NCI-H1092 treated with DMSO at 0.1 percent for 48 hours (cell line): ENCODE results near the gene SMG9.

Experiments
- DNase-seq: peaks from one replicate; lab custom pipeline; 2025; lab: John Stamatoyannopoulos, UW

SMG9 gene

DNA sequence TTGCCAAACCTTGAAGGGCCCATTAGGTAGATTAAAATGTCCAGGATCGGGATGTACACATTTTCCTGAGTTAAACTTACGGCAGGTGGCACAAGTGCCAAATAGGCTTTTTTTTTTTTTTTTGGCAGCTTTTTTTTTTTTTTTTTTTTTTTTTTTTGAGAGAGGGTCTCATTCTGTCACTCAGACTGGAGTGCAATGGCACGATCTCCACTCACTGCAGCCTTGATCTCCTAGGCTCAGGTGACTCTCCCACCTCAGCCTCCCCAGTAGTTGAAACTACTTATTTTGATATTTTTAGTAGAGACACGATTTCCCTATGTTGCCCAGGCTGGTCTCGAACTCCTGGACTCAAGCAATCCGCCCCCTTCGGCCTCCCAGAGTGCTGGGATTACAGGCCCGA, 29.9 kb downstream of the SMG9 start:
- DNase-seq, result no peak

DNA sequence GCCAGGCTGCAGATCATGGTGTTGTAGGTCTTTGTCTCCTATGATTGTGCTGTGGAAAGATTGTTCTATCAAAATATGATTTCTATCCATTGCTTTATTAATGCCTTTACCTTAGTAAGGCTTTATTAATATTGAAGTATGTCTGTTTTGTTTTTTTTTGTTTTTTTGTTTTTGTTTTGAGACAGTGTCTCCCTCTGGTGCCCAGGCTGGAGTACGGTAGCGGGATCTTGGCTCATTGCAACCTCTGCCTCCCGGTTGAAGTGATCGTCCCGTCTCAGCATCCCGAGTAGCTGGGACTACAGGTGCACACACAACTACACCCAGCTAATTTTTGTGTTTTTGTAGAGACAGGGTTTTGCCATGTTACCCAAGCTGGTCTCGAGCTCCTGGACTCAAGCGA, 31.2 kb downstream of the SMG9 start:
- DNase-seq, result no peak

GRCh38 chr19:43721469-43722048, 33.2 kb downstream of the SMG9 start:
- DNase-seq, result no peak

- no peak for DNase-seq
Measured at GRCh38 chr19:43720936-43721335, 33.8 kb downstream of the SMG9 start.

GRCh38 chr19:43719918-43720317, 34.8 kb downstream of the SMG9 start:
- no peak for DNase-seq

DNA sequence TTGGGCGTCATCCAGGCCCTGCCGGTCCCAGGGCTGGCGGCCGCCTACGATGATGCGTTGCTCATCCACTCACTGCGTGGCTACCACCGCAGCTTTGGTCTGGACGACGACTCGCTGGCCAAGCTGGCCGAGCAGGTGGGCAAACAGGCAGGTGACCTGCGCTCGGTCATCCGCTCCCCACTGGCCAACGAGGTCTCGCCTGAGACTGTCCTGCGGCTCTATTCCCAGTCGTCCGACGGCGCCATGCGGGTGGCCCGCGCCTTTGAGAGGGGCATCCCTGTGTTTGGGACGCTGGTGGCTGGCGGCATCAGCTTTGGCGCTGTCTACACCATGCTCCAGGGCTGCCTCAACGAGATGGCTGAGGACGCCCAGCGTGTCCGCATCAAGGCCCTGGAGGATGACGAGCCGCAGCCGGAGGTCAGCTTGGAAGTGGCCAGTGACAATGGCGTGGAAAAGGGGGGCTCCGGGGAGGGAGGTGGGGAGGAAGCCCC, 35.3 kb downstream of the SMG9 start:
- no peak for DNase-seq

DNA sequence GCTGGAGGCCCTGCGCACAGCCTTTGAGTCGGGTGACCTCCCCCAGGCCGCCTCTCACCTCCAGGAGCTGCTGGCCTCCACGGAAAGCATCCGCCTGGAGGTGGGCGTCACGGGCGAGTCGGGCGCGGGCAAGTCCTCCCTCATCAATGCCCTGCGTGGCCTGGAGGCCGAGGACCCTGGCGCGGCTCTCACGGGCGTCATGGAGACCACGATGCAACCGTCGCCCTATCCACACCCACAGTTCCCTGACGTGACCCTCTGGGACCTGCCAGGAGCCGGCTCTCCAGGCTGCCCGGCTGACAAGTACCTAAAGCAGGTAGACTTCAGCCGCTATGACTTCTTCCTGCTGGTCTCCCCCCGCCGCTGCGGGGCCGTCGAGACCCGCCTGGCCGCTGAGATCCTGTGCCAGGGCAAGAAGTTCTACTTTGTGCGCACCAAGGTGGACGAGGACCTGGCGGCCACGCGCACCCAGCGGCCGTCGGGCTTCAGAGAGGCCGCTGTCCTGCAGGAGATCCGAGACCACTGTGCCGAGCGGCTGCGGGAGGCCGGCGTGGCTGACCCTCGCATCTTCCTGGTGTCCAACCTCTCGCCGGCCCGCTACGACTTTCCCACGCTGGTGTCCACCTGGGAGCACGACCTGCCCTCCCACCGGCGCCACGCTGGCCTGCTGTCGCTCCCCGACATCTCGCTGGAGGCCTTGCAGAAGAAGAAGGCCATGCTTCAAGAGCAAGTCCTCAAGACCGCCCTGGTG, 36.0 kb downstream of the SMG9 start:
- DNase-seq, result no peak

DNA sequence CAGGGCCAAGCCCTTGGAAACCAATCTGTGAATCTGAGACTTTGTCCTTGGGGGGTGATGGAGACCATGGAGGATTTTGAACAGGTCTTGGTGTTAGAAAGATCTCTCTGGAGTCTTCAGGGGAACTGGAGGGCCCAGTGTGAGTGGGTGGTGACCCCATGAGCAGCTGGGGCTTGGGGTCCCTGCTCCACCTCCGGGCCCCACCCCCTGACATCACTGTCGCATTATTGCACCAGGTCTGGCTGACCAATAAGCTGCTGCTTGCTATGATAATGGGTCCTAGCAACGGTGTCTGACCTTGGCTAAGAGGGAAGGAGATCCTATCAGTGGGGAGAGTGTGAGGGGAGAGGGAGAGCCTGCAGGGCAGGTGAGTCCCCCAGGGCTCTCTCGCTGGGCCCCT, 39.0 kb downstream of the SMG9 start, which contains the start of gene IRGC:
TSS of gene IRGC (plus strand) at position 301 of the 400 bp plus-strand sequence. CDS start 2,483 bp downstream, outside the sequence.
- no peak for DNase-seq

- DNase-seq, result no peak
Measured at GRCh38 chr19:43713208-43713607, 41.6 kb downstream of the SMG9 start.

DNA sequence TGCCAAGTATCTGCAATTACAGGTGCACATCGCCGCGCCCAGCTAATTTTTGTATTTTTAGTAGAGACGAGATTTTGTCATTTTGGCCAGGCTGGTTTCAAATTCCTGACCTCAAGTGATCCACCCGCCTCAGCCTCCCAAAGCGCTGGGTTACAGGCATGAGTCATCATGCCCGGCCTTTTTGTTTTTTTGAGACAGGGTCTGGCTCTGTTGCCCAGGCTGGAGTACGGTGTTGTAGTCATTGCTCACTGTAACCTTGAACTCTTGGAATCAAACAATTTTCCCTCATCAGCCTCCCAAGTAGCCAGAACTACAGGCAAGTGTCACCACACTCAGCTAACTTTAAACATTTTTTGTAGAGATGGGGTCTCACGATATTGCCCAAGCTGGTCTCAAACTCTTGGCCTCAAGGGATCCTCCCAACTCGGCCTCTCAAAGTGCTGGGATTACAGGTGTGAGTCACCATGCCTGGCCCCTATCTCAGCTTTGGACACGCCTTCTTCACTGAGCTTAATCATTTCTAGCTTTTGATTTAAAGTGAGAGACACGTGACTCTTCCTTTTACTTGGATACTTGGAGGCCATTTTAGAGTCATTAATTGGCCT, 42.9 kb downstream of the SMG9 start:
- no peak for DNase-seq

GRCh38 chr19:43708716-43709115, 46.0 kb downstream of the SMG9 start:
- DNase-seq, result no peak

DNA sequence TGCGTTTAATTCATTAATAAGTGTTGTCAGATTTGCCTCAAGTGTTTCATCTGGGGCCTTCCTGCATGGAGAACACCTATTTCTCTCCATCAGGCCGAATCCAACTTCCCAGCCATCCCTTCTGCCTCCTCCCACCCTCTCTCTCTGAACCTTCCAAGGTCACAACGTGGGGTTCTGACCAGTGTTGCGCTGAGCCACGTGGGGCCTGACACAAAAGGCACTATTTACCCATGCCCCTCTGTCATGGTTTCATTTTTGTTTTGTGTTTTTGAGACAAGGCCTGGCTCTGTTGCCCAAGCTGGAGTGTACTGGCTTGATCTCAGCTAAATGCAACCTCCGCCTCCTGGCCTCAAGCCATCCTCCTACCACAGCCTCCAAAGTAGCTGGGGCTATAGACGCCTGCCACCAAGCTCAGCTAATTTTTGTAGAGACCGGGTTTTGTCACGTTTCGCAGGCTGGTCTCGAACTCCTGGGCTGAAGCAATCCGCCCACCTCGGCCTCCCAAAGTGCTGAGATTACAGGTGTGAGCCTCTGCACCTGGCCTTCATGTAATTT, 47.5 kb downstream of the SMG9 start:
- no peak for DNase-seq

- DNase-seq, result no peak
Measured at GRCh38 chr19:43705729-43706128, 49.0 kb downstream of the SMG9 start.

DNA sequence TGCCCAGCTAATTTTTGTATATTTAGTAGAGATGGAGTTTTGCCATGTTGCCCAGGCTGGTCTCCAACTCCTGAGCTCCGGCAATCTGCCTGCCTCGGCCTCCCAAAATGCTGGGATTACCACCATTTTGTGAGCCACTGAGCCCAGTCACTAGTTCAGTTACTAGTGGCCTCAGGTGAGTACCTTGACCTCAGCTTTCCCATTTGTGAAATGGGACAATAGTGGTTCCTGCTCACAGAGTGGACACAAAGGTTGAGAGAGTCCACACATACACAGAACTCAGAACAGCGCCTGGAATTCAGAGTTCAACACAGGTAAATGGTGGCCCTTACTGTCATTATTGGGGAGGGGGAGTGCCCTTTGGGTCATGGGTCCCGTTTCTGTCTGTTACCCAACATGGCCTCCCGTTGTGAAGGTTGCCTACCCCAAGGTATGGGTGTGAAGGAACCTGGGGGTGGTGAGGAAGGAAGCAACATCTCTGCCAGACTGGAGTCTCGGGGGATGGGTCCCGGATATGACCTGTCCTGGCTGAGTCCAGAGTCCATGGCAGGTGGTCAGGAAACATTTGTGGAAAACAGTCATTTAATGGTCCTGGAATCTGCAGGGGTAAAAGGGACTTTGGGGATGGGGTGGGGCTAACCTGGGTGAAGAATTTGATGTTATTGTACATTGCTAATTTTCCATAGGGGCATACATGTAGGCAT, 50.6 kb downstream of the SMG9 start:
- DNase-seq, result no peak

DNA sequence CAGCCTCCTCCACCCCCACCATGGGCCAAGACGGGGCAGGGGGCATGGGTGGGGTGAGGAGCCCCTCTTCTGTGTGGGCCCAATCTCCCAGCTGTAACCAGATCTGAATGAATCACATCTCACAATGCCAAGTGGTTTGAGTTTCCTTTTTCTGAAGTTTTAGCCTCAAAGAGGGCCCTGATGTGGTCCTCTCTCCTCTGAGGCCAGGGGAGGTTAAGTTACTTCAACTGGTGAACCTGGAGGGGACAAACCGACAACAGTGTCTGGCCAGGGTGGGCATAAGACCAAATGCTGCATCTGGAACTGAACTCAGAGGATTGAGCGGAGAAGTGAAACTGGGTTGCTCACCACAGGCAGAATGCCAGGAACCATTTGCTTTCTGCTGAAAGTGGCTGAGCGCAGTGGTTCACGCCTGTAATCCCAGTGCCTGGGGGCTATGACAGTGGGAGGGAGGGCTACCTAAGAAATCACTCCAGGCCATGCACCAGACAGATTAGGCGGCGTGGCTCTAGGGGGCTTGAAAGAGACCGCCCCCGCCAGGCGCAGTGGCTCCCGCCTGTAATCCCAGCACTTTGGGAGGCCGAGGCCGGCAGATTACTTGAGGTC, 54.3 kb downstream of the SMG9 start:
- no peak for DNase-seq

GRCh38 chr19:43699506-43700394, 55.0 kb downstream of the SMG9 start:
- peak; percentile 1 for DNase-seq

GRCh38 chr19:43697295-43697694, 57.5 kb downstream of the SMG9 start:
- no peak for DNase-seq

- no peak for DNase-seq
Measured at GRCh38 chr19:43695985-43696704, 58.6 kb downstream of the SMG9 start.

DNA sequence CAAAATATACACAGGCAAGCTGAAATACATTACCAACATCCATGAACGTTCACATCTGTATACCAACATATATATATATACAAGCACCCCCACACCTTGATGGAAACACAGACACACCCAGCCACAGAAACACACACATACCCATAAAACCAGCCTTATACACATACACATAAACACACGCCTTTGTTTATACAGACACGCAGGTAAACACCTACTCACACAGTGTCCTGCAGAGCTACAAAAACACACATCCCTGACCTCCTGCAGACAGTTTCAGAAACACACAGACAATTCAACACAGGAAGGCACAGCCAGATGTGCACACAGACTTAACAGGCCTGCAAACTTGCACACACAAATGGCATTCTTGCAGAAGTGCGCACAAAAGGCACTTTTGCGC, 60.2 kb downstream of the SMG9 start:
- DNase-seq, result no peak

GRCh38 chr19:43692877-43693276, 61.9 kb downstream of the SMG9 start:
- DNase-seq, result no peak
